ENCODE measurements around the gene MDFI.

GRCh38 chr6:41679696-41680095 is 41.4 kb downstream of the MDFI start:
- TF ChIP-seq TAF1 (IDR thresholded peaks at IDR 0.05; ENCODE audit: borderline replicate concordance, insufficient read depth, low read length) (no peak), POLR2AphosphoS5 (IDR thresholded peaks at IDR 0.05; ENCODE audit: low read depth, low read length) (no peak)
